LoVo (cell line): ENCODE data around the gene PPIL6.
A peak's percentile ranks its signal among the peaks of the same experiment; 100 is the strongest.
"Not testable (repeated sequence)": the region's sequence is repeated elsewhere in the genome, so short reads cannot be mapped to it uniquely, and the experiment has no call there.

Source experiments
- DNase-seq: peaks from one replicate; pipeline ENCODE4 v3.0.0-alpha.2; 2016; ENCODE audit warnings: low spot score

The PPIL6 gene

GRCh38 chr6:109466212-109466923 lies 25.9 kb upstream of the PPIL6 start:
- no peak for DNase-seq

GRCh38 chr6:109465772-109466171 lies 25.3 kb upstream of the PPIL6 start:
- DNase-seq: no peak

DNA sequence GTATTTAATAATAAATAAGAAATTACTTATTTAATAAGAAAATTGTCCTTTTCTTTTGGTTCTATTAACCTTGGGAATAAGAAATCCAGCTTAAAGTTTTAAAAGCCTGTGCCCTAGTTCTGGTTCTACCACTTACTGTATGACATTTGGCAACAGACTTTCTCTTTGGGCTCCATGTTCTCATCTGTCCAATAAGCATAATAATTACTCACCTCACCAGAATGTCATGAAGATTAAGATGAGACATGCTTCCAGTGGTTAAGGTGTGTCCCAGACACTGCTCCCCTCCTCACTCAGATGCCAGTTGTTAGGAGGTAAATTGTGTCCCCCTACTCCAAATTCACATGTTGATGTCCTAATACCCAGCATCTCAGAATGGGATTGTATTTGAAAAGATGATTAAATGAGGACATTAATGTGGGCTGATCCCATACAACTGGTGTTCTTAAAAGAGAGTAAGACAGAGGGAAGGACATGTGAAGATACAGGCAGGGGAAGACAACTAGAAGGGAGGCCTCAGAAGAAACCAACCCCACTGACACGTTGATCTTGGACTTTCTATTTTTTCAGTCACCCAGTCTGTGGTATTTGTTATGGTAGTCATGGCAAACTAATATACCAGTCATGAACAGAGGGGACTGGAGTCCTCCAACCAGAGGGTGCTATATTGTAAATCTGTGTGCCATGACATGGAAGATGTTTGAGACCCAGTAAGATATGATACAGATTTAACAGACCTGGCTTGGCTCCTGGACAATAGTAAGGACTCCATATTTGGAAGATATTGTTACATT lies 21.5 kb upstream of the PPIL6 start:
- DNase-seq: no peak

DNA sequence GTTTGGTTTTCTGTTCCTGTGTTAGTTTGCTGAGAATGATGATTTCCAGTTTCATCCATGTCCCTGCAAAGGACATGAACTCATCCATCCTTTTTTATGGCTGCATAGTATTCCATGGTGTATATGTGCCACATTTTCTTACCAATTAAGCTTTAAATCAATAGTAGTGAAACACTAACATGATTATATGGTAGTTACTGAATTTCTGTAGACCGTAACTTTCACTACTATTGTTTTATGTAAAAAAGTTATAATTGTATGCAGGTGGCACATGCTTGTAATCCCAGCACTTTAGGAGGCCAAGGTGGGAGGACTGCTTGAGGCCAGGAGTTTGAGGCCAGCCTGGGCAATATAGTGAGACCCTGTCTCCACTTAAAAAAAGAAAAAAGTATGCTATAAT lies 20.8 kb upstream of the PPIL6 start:
- not testable (repeated sequence) for DNase-seq

GRCh38 chr6:109460161-109460829 lies 19.9 kb upstream of the PPIL6 start:
- DNase-seq: no peak

GRCh38 chr6:109458774-109459531 lies 18.5 kb upstream of the PPIL6 start:
- no peak for DNase-seq

GRCh38 chr6:109457562-109457996 lies 17.2 kb upstream of the PPIL6 start:
- DNase-seq: no peak

DNA sequence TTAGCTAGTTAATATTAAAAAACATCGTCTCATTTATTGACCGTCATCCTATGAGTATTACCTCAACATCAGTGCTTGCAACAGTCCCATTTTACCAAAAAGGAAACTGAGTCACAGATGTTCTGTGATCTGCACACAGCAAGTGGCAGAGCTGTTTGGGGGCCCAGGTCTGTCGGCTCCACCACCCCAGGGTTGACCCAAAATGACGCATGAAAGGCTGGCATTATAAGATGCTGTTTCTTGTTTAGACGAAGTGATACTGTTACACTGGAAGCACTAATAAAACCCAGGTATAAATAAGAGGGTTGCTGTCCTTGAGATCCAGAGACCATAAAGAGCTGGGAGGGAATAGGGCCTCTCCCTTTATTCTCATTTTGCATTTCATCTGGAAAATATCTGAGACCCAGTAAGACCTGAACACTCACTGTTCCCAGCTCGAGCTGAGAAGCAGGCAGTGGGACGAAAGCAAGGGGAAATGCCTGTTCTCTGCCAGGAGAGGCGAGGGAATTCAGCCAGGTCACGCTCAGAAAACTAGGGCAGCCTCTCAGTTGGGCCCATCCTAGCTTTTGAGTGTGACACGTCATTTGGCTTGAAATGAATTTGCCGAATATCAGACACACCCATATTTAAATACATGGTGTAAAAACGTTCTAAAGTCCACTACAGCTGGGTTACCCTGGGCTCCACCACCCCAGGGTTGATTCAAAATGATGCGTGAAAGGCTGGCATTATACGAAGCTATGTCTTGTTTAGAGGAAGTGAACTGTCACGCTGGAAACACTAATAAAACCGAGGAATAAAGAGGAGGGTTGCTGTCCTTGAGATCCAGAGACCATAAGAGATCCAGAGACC lies 16.5 kb upstream of the PPIL6 start:
- DNase-seq: peak; percentile 68

GRCh38 chr6:109456111-109456583 lies 15.7 kb upstream of the PPIL6 start:
- no peak for DNase-seq

GRCh38 chr6:109455437-109456110 lies 15.1 kb upstream of the PPIL6 start, which contains the start of gene MICAL1:
TSS of gene MICAL1 (minus strand) at chr6:109455772. CDS start at chr6:109454196, 1,576 bp downstream.
- DNase-seq: peak; percentile 64

DNA sequence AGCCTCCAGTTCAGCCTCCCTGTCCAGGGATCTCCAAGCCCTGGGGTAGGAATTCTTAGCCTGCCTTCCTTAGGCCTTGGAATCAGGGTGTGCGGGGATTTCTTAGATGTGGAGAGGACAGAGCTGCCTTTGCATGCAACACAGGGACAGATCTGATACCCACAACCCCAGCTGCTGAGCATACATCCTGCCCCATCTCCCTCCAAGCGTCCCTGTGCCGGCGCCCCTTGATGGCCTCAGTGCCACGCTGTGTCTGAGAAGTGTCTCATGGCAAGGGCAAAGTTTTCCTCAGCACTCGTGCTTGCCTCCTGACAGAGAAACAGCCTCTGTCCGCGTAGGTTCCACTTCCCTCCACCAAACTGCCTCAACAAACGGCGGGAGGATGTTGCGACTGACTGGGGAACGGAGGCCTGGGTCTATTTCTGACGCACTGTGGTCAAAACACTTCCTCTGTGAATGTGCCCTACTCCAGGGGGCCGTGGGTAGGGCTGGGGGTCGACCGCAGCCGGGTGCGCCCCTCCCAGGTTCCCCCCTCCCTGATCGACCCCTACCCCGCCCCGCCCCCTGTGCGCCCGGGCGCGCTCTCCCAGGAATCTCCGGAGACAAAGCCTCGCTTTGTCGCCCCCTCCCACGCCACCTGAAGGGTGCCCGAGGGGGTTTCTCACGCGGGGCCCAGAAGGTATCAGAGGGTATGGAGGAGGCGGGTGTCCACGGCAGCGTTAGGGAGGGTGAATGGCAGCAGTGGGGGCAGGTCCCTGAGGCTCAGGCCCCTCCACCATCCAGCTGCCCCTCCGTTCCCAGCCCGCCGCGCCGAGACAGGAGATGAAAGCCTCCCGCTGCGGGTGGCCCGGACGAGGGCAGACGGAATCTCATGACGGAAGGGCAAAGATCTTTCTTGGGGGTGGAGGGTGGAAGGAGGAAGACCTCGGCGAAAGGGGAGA lies 14.3 kb upstream of the PPIL6 start:
- peak; percentile 15 for DNase-seq

DNA sequence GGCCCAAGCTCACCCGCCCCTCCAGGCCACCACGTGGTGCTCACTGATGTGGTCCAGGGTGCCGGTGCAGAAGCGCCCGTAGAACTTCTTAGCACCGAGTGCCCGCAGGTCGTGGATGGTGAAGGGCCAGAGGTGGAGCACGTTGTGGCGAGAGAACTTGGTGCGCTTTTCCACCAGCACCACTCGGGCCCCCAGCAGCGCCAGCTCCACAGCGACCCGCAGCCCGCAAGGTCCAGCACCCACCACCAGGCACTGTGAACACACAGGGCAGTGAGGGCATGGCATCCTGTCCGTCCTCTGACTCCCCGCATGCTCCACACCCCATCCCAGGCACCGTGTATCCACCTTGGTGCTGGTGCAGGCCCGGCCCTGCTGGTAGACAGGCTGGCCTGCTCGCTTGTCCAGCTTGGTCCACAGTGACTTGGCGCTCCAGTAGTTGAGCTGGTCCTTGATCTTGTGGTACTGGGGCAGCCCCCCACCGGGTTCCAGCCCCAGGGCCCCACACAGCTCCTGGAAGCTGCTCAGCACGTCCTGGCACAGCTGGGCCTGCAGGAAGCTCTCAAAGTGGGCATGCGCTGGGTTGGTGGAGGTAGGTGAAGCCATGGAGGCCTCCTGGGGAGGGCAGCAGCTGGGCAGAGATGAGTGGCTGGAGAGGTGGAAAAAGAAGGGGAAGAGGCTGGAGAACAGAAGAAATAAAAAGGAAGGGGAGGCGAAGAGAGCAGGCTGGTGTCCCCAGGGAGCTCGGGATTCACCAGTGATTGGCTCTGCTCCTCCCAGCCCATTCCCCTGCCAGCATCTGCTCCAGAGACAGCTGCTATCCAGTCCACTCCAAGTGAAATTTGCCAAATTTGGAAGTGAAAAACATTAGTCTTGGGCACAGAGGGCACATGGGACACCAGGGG lies 13.4 kb upstream of the PPIL6 start:
- DNase-seq: no peak

DNA sequence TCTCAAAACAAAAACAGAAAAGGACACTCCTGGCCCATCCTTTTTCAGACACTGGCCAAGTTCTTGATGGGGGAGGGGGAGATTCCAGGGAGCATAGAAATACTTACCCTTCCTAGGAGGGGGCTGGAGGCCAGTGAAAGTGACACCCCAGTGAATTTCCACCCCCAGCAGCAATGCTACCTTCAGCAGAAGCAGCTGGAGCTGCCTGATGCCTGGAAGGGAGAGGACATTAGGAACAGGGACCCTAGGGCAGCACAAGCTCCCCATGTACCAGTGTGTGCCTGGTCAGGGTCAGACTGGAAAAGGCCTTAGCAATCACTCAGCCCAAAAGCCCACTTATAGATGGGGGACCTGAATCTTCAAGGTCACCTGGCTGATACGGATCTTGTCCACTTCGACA lies 12.7 kb upstream of the PPIL6 start:
- no peak for DNase-seq

GRCh38 chr6:109452181-109452580 lies 11.8 kb upstream of the PPIL6 start:
- DNase-seq: no peak

DNA sequence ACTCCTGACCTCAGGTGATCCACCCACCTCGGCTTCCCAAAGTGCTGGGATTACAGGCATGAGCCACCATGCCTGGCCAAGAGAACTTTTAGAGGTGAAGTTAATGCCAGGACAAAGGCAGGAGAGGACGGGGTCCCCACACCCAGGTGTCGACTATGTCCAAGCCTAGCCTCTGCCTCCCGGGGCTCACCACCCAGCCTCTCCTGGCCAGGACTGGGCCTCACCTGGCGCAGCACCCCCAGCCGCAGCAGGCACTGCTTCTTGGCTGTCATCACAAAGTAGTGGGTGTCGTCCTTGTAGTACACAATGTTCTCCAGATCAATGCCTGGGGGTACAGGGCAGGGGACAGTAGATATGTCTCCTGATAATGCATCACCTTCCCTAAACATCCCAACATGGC lies 10.9 kb upstream of the PPIL6 start:
- DNase-seq: no peak

- DNase-seq: no peak
Observed at GRCh38 chr6:109450801-109451200, 10.4 kb upstream of the PPIL6 start.

GRCh38 chr6:109449795-109450673 lies 9.6 kb upstream of the PPIL6 start:
- DNase-seq: no peak
